ENCODE measurements around the gene CCL25. TPM values are rescaled to one million over a fixed set of nuclear protein-coding genes. Genes with fewer than 3 reads are reported as not detected.

Gene CCL25
- total and polyA plus RNA-seq, 2 of the 13 experiments (the other 11 are each of a cell fraction or from before 2014, with no cell fraction given), result not detected

GRCh38 chr19:8085598-8086408, 33.2 kb downstream of the CCL25 start (continued):
- no peak for TF ChIP-seq NFKBIZ (CRISPR knock-in tag; IDR thresholded peaks at IDR 0.05)
- no peak for TF ChIP-seq ARID3A (IDR thresholded peaks at IDR 0.05; ENCODE audit: low read depth, low read length)
- no peak for TF ChIP-seq ZNF282 (IDR thresholded peaks at IDR 0.05; ENCODE audit: partially characterized antibody)
- no peak for TF ChIP-seq MAFG (CRISPR knock-in tag; IDR thresholded peaks at IDR 0.05)
- no peak for TF ChIP-seq ZNF704 (CRISPR knock-in tag; IDR thresholded peaks at IDR 0.05; ENCODE audit: borderline replicate concordance)
- TF ChIP-seq ZNF101 (CRISPR knock-in tag; IDR thresholded peaks at IDR 0.05; ENCODE audit: borderline replicate concordance, low read depth), result no peak
- TF ChIP-seq GABPA (IDR thresholded peaks at IDR 0.05; ENCODE audit: low read depth, low read length), result peak; percentile 46; the same call in 1 of the 2 replicates
- peak; percentile 85 for TF ChIP-seq GABPA (CRISPR knock-in tag; IDR thresholded peaks at IDR 0.05; ENCODE audit: low read depth)
- TF ChIP-seq MLXIP (CRISPR knock-in tag; IDR thresholded peaks at IDR 0.05; ENCODE audit: borderline replicate concordance), result no peak
- TF ChIP-seq ZSCAN22 (CRISPR knock-in tag; IDR thresholded peaks at IDR 0.05), result no peak
- peak; percentile 91 for TF ChIP-seq FOXO1 (CRISPR knock-in tag; IDR thresholded peaks at IDR 0.05)
- TF ChIP-seq TRIM22 (IDR thresholded peaks at IDR 0.05), result no peak
- TF ChIP-seq FLYWCH1 (CRISPR knock-in tag; IDR thresholded peaks at IDR 0.05), result no peak
- no peak for TF ChIP-seq TEF (CRISPR knock-in tag; IDR thresholded peaks at IDR 0.05)
- TF ChIP-seq ZNF781 (CRISPR knock-in tag; IDR thresholded peaks at IDR 0.05; ENCODE audit: borderline replicate concordance, not compliant biosample characterization), result no peak
- no peak for TF ChIP-seq DNMT1 (CRISPR knock-in tag; IDR thresholded peaks at IDR 0.05)
- TF ChIP-seq RBM22 (optimal IDR thresholded peaks at IDR 0.05; ENCODE audit: low read length), result no peak
- TF ChIP-seq PHF5A (CRISPR knock-in tag; IDR thresholded peaks at IDR 0.05; ENCODE audit: low read depth, unreplicated experiment), result peak; percentile 60
- no peak for TF ChIP-seq ZNF550 (CRISPR knock-in tag; IDR thresholded peaks at IDR 0.05; ENCODE audit: borderline replicate concordance)
- no peak for TF ChIP-seq TSC22D2 (CRISPR knock-in tag; IDR thresholded peaks at IDR 0.05; ENCODE audit: borderline replicate concordance)

Data from HepG2 (cell line).